ENCODE measurements around the gene PIWIL4.
A peak's percentile ranks its signal among the peaks of the same experiment; 100 is the strongest.

The PIWIL4 gene

DNA sequence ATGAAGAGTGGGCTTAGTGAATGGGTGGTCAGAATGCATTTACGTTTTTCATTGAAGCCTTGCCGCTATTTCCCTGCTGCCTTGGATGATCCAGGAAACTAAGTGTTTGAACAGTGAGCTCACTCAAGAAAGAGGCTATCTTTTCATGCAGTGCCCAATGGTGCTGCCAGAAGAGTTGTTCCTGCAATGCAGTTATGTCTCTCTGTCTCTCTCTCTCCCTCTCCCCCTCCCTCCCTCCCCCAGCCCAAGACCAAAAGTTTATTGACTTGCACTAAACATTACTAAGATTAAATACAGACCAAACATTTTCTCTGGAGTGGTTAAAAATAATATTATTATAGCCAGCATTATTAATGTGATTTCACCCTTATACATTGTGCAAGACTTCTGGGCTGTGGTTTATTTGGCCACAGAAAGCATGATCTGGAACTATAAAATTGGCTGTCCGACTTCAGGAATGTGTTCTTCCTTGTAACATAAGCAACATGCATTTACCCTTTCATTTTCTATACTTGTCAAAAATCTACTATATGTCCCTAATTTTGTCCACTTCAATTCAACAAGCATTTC lies 30.1 kb upstream of the PIWIL4 start:
- TF ChIP-seq, protein P1, sequence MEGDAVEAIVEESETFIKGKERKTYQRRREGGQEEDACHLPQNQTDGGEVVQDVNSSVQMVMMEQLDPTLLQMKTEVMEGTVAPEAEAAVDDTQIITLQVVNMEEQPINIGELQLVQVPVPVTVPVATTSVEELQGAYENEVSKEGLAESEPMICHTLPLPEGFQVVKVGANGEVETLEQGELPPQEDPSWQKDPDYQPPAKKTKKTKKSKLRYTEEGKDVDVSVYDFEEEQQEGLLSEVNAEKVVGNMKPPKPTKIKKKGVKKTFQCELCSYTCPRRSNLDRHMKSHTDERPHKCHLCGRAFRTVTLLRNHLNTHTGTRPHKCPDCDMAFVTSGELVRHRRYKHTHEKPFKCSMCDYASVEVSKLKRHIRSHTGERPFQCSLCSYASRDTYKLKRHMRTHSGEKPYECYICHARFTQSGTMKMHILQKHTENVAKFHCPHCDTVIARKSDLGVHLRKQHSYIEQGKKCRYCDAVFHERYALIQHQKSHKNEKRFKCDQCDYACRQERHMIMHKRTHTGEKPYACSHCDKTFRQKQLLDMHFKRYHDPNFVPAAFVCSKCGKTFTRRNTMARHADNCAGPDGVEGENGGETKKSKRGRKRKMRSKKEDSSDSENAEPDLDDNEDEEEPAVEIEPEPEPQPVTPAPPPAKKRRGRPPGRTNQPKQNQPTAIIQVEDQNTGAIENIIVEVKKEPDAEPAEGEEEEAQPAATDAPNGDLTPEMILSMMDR (IDR thresholded peaks at IDR 0.05; ENCODE audit: low read depth, low read length): no peak
- peak; percentile 68 for DNase-seq (ENCODE audit: low read depth, low spot score)
- in situ Hi-C loops (cut with HindIII; ENCODE audit: low sequenced_read_pairs): no loop called here
- no peak overlapping the region for H3K4me3 ChIP-seq (ENCODE audit: low read depth, low read length)

DNA sequence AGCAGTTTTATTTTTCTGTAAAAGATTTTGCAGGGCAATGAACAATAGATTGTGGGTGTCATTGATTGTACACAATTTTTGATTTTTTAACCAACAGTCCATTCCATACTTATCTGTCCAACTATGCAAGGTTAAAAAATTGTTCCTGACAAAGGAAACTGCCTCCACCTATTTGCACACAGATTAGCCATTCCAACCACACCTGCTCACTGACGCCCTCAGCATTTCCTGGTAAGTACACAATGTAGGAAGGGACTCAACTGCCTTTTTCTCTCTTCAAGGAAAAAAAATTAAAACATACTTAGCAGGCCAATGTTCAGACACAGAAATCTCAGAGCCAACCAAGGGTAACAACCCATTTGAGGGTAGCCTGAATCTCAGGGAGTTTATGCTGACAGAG lies 27.7 kb upstream of the PIWIL4 start:
- no peak for DNase-seq (ENCODE audit: low read depth, low spot score)
- H3K4me3 ChIP-seq (ENCODE audit: low read depth, low read length): no peak overlapping the region
- TF ChIP-seq, protein P1 (IDR thresholded peaks at IDR 0.05; ENCODE audit: low read depth, low read length): no peak
- in situ Hi-C loops (cut with HindIII; ENCODE audit: low sequenced_read_pairs): no loop called here

DNA sequence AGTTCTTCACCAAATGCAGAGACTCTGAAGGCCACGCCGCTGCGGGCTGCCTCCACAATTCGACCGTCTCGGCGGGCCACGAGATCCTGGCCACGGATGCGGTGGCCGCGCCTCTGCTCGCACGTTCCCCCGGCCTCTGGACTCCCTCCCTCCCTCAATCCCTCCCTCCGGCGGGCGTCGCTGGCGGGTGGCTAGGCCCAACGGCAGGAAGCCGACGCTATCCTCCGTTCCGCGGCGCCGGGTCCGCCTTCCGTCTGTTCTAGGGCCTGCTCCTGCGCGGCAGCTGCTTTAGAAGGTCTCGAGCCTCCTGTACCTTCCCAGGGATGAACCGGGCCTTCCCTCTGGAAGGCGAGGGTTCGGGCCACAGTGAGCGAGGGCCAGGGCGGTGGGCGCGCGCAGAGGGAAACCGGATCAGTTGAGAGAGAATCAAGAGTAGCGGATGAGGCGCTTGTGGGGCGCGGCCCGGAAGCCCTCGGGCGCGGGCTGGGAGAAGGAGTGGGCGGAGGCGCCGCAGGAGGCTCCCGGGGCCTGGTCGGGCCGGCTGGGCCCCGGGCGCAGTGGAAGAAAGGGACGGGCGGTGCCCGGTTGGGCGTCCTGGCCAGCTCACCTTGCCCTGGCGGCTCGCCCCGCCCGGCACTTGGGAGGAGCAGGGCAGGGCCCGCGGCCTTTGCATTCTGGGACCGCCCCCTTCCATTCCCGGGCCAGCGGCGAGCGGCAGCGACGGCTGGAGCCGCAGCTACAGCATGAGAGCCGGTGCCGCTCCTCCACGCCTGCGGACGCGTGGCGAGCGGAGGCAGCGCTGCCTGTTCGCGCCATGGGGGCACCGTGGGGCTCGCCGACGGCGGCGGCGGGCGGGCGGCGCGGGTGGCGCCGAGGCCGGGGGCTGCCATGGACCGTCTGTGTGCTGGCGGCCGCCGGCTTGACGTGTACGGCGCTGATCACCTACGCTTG lies 23.2 kb upstream of the PIWIL4 start, which contains the start of gene FUT4:
Gene FUT4 (plus strand): TSS at position 227 of the 951 bp plus-strand sequence. CDS start 213 bp downstream, at position 440.
- TF ChIP-seq, protein P1 (IDR thresholded peaks at IDR 0.05; ENCODE audit: low read depth, low read length): no peak
- in situ Hi-C loops (cut with HindIII; ENCODE audit: low sequenced_read_pairs): no loop called here
- DNase-seq (ENCODE audit: low read depth, low spot score): peak; percentile 86

DNA sequence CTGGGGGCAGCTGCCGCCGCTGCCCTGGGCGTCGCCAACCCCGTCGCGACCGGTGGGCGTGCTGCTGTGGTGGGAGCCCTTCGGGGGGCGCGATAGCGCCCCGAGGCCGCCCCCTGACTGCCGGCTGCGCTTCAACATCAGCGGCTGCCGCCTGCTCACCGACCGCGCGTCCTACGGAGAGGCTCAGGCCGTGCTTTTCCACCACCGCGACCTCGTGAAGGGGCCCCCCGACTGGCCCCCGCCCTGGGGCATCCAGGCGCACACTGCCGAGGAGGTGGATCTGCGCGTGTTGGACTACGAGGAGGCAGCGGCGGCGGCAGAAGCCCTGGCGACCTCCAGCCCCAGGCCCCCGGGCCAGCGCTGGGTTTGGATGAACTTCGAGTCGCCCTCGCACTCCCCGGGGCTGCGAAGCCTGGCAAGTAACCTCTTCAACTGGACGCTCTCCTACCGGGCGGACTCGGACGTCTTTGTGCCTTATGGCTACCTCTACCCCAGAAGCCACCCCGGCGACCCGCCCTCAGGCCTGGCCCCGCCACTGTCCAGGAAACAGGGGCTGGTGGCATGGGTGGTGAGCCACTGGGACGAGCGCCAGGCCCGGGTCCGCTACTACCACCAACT lies 22.4 kb upstream of the PIWIL4 start:
- in situ Hi-C loops (cut with HindIII; ENCODE audit: low sequenced_read_pairs): no loop called here
- DNase-seq (ENCODE audit: low read depth, low spot score): no peak
- TF ChIP-seq, protein P1 (IDR thresholded peaks at IDR 0.05; ENCODE audit: low read depth, low read length): no peak
- peak overlapping the region; percentile 50 for H3K4me3 ChIP-seq (ENCODE audit: low read depth, low read length)

More for the DNA sequence above, 23.2 kb upstream of the PIWIL4 start, which contains the start of gene FUT4:
- peak within 1 kb of the TSS; percentile 50 for H3K4me3 ChIP-seq (ENCODE audit: low read depth, low read length)

DNA sequence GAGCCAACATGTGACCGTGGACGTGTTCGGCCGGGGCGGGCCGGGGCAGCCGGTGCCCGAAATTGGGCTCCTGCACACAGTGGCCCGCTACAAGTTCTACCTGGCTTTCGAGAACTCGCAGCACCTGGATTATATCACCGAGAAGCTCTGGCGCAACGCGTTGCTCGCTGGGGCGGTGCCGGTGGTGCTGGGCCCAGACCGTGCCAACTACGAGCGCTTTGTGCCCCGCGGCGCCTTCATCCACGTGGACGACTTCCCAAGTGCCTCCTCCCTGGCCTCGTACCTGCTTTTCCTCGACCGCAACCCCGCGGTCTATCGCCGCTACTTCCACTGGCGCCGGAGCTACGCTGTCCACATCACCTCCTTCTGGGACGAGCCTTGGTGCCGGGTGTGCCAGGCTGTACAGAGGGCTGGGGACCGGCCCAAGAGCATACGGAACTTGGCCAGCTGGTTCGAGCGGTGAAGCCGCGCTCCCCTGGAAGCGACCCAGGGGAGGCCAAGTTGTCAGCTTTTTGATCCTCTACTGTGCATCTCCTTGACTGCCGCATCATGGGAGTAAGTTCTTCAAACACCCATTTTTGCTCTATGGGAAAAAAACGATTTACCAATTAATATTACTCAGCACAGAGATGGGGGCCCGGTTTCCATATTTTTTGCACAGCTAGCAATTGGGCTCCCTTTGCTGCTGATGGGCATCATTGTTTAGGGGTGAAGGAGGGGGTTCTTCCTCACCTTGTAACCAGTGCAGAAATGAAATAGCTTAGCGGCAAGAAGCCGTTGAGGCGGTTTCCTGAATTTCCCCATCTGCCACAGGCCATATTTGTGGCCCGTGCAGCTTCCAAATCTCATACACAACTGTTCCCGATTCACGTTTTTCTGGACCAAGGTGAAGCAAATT lies 21.7 kb upstream of the PIWIL4 start:
- in situ Hi-C loops (cut with HindIII; ENCODE audit: low sequenced_read_pairs): no loop called here
- TF ChIP-seq, protein P1 (IDR thresholded peaks at IDR 0.05; ENCODE audit: low read depth, low read length): no peak
- no peak for DNase-seq (ENCODE audit: low read depth, low spot score)
- peak overlapping the region; percentile 50 for H3K4me3 ChIP-seq (ENCODE audit: low read depth, low read length)

DNA sequence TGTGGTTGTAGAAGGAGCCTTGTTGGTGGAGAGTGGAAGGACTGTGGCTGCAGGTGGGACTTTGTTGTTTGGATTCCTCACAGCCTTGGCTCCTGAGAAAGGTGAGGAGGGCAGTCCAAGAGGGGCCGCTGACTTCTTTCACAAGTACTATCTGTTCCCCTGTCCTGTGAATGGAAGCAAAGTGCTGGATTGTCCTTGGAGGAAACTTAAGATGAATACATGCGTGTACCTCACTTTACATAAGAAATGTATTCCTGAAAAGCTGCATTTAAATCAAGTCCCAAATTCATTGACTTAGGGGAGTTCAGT lies 21.1 kb upstream of the PIWIL4 start:
- peak overlapping the region; percentile 50 for H3K4me3 ChIP-seq (ENCODE audit: low read depth, low read length)
- DNase-seq (ENCODE audit: low read depth, low spot score): no peak
- TF ChIP-seq, protein P1 (IDR thresholded peaks at IDR 0.05; ENCODE audit: low read depth, low read length): no peak
- in situ Hi-C loops (cut with HindIII; ENCODE audit: low sequenced_read_pairs): no loop called here
